GM12878 (cell line): ENCODE results near the gene MAGI1. TPM values are rescaled to one million over a fixed set of nuclear protein-coding genes. Genes with fewer than 3 reads are reported as not detected.

ENCODE experiments used
- BHLHE40 ChIP-seq, 2 experiments: fragments of 450-650 bp in 1 of 2; IDR thresholded peaks; 2 replicates each; pipeline ENCODE4 v1.6.1; 2011 to 2017; ENCODE audit warnings: low read depth in 2 of 2, borderline replicate concordance in 1 of 2, improper control_type of control experiment in 1 of 2, low read length in 1 of 2, mild to moderate bottlenecking in 1 of 2
- EED ChIP-seq: sonication (generic); IDR thresholded peaks from 2 replicates; pipeline ENCODE4 v1.6.1; 2016; ENCODE audit warnings: antibody characterized with exemption, low read depth
- EZH2 ChIP-seq: IDR thresholded peaks from 2 replicates; pipeline ENCODE4 v1.6.1; 2012; ENCODE audit warnings: low read depth, mild to moderate bottlenecking, control low read depth, inconsistent platforms, low read length, borderline replicate concordance; ENCODE audit not compliant: control insufficient read depth
- JUNB ChIP-seq: IDR thresholded peaks from 2 replicates; pipeline ENCODE4 v1.6.1; 2016; ENCODE audit warnings: antibody characterized with exemption, mild to moderate bottlenecking
- KDM1A ChIP-seq: fragments of 200-600 bp; sonication (generic); IDR thresholded peaks from 2 replicates; pipeline ENCODE4 v1.6.1; 2016; ENCODE audit warnings: borderline replicate concordance
- MYB ChIP-seq: fragments of 150-350 bp; IDR thresholded peaks from 2 replicates; pipeline ENCODE4 v1.6.1; 2014; ENCODE audit warnings: mild to moderate bottlenecking, low read depth, low read length, borderline replicate concordance
- POLR2AphosphoS2 ChIP-seq: IDR thresholded peaks from 2 replicates; pipeline ENCODE4 v1.6.1; 2011; ENCODE audit warnings: low read depth, mild to moderate bottlenecking, low read length, improper control_type of control experiment, moderate library complexity
- SPI1 ChIP-seq: IDR thresholded peaks from 2 replicates; pipeline ENCODE4 v1.6.1; 2011; ENCODE audit warnings: low read depth, mild to moderate bottlenecking, low read length, moderate library complexity, borderline replicate concordance; ENCODE audit not compliant: insufficient read depth
- SREBF1 ChIP-seq: IDR thresholded peaks from 2 replicates; pipeline ENCODE4 v1.6.1; 2012; ENCODE audit warnings: mild to moderate bottlenecking, low read length
- SUZ12 ChIP-seq: fragments of 200-600 bp; sonication (generic); IDR thresholded peaks from one replicate; pipeline ENCODE4 v1.6.1; 2018; ENCODE audit warnings: antibody characterized with exemption, mild to moderate bottlenecking; ENCODE audit not compliant: unreplicated experiment
- ZNF384 ChIP-seq: IDR thresholded peaks from 2 replicates; pipeline ENCODE4 v1.6.1; 2012; ENCODE audit warnings: low read depth, mild to moderate bottlenecking, low read length, improper control_type of control experiment, borderline replicate concordance
- ZNF622 ChIP-seq: fragments of 450-650 bp; IDR thresholded peaks from 2 replicates; pipeline ENCODE4 v1.6.1; 2017; ENCODE audit warnings: mild to moderate bottlenecking, inconsistent platforms
- ZNF687 ChIP-seq: fragments of 450-650 bp; IDR thresholded peaks from 2 replicates; pipeline ENCODE4 v1.6.1; 2017; ENCODE audit warnings: mild to moderate bottlenecking, moderate library complexity
- polyA plus RNA-seq, 11 experiments: library from polyadenylated mRNA; depleted of rRNA in 4 of 11; unstranded in 6 of 11; stranded (reverse) in 5 of 11; fragments of >200 nt; fragmentation: Nextera tagmentation in 4 of 11; fragmentation: Illumina TruSeq in 1 of 11; extraction: Ambion mirVana in 4 of 11; extraction: Trizol in 1 of 11; gene quantifications; 1 replicate in 1 of 11; 2 replicates in 10 of 11; pipeline versions ENCODE4 v1.2.1 to v1.2.3, GENCODE V29; 2011 to 2016; ENCODE audit warnings: inconsistent platforms in 2 of 11, missing spikeins in 2 of 11, low read depth in 1 of 11
- total RNA-seq, 4 experiments: library from RNA; depleted of rRNA in 3 of 4; stranded (reverse); fragments of >200 nt in 3 of 4; fragmentation: Illumina TruSeq in 1 of 4; extraction: Trizol in 1 of 4; gene quantifications; 2 replicates each; pipeline versions ENCODE4 v1.2.1 to v1.2.3, GENCODE V29; 2013 to 2021

Gene MAGI1
- total and polyA plus RNA-seq, 10 of the 15 experiments (the other 5 are each of a cell fraction or from before 2014, with no cell fraction given), result 0.02 to 3.3 (median 0.29) TPM; not detected in 1

GRCh38 chr3:65484964-65485363 lies 553.8 kb downstream of the MAGI1 start (continued):
- no peak for TF ChIP-seq SPI1
- TF ChIP-seq SREBF1, result no peak
- TF ChIP-seq BHLHE40 (IDR thresholded peaks at IDR 0.05; ENCODE audit: borderline replicate concordance in 1 of 2, low read depth in 2 of 2, low read length in 1 of 2), result no peak
- no peak for TF ChIP-seq ZNF384
- TF ChIP-seq ZNF622, result no peak
- no peak for TF ChIP-seq JUNB
- no peak for TF ChIP-seq MYB
- TF ChIP-seq EED, result no peak
- TF ChIP-seq POLR2AphosphoS2, result no peak
- TF ChIP-seq EZH2, result no peak
- no peak for TF ChIP-seq KDM1A
- TF ChIP-seq ZNF687, result no peak
- TF ChIP-seq SUZ12, result no peak
